Activated T-helper 2 cell treated with anti-CD3 and anti-CD28 coated beads, Interferon-gamma antibody, Interleukin-2, Interleukin-4, amounts not matched to agents 10 μg/mL and 5 μg/mL and 100 μg/mL, durations not matched to agents 14 hours and 24 hours and 36 hours (primary cell): ENCODE results near the gene TMA7. TPM values are rescaled to one million over a fixed set of nuclear protein-coding genes. Genes with fewer than 3 reads are reported as not detected.

Experiments used
- DNase-seq: peaks from one replicate; pipeline ENCODE4 v3.0.0; 2021; ENCODE audit warnings: low spot score
- H3K27ac Mint-ChIP-seq: one replicate; pipeline ENCODE4 v1.8.0; 2021; ENCODE audit warnings: mixed read lengths
- H3K27me3 Mint-ChIP-seq: one replicate; pipeline ENCODE4 v1.8.0; 2021; ENCODE audit warnings: low read depth, mixed read lengths
- H3K36me3 Mint-ChIP-seq: one replicate; pipeline ENCODE4 v1.8.0; 2021; ENCODE audit warnings: low read depth, mixed read lengths
- H3K4me1 Mint-ChIP-seq: one replicate; pipeline ENCODE4 v1.8.0; 2021; ENCODE audit warnings: low read depth, mixed read lengths
- H3K4me3 Mint-ChIP-seq: one replicate; pipeline ENCODE4 v1.8.0; 2021; ENCODE audit warnings: low read depth, mild to moderate bottlenecking, moderate library complexity, mixed read lengths
- H3K9me3 Mint-ChIP-seq: one replicate; pipeline ENCODE4 v1.8.0; 2021; ENCODE audit warnings: mixed read lengths
- intact Hi-C: fragments of 100-400 bp; cut with micrococcal nuclease; formaldehyde crosslinking; loops from one replicate; pipeline ENCODE4 v1.15.1; 2023
- total RNA-seq: library from RNA; stranded (reverse); gene quantifications from 2 replicates; pipeline ENCODE4 v1.2.3, GENCODE V29; 2022

TMA7 gene
- total RNA-seq, 1 donor from 2014 or later, result 289 TPM

GRCh38 chr3:48492461-48493202, 52.6 kb downstream of the TMA7 start:
- Mint-ChIP-seq H3K9me3 (no peaks in the 10 kb centered on the region), H3K4me1 (no peaks in the 10 kb centered on the region), H3K27me3 (no peaks in the 10 kb centered on the region), H3K36me3 (peaks cover 20% of the 10 kb centered on the region), H3K4me3 (no peak overlapping the region), H3K27ac (no peak overlapping the region)
- DNase-seq, result no peak
- intact Hi-C loops, result no loop called here

- Mint-ChIP-seq H3K9me3 (no peaks in the 10 kb centered on the region), H3K4me3 (no peak overlapping the region), H3K4me1 (no peaks in the 10 kb centered on the region), H3K27me3 (no peaks in the 10 kb centered on the region), H3K36me3 (peaks cover 25% of the 10 kb centered on the region), H3K27ac (no peak overlapping the region)
- DNase-seq, result no peak
- intact Hi-C loops, result no loop called here
Measured at GRCh38 chr3:48493203-48493501, 53.1 kb downstream of the TMA7 start.

Other genes starting within 250 kb of the TMA7 start
- not detected in 2 replicates for gene CAMP, start 216.8 kb upstream of the TMA7 start, total RNA-seq
- 40.2 and 42.8 TPM in 2 replicates for gene ZNF589, start 199.2 kb upstream of the TMA7 start, total RNA-seq
- 30.2 and 33.7 TPM in 2 replicates for gene NME6, start 138.9 kb upstream of the TMA7 start, total RNA-seq
- gene SPINK8, start 106.6 kb upstream of the TMA7 start, total RNA-seq, result not detected in 2 replicates
- 0.14 TPM in 1 of 2 replicates, not detected in the other for gene FBXW12, start 68.0 kb upstream of the TMA7 start, total RNA-seq
- gene PLXNB1, start 10.2 kb upstream of the TMA7 start, total RNA-seq, result 6.8 and 7.0 TPM in 2 replicates
- 22.2 and 23.7 TPM in 2 replicates for gene CCDC51, start 138 bp upstream of the TMA7 start, total RNA-seq
- gene ATRIP, start 6.5 kb downstream of the TMA7 start, total RNA-seq, result 16.9 and 17.5 TPM in 2 replicates
- gene SHISA5, start 63.9 kb downstream of the TMA7 start, total RNA-seq, result 65.6 and 69.5 TPM in 2 replicates
- gene PFKFB4, start 116.5 kb downstream of the TMA7 start, total RNA-seq, result 53.0 and 57.0 TPM in 2 replicates
- 0.11 TPM in 1 of 2 replicates, not detected in the other for gene UCN2, start 123.5 kb downstream of the TMA7 start, total RNA-seq
- gene COL7A1, start 155.1 kb downstream of the TMA7 start, total RNA-seq, result 1.9 and 2.4 TPM in 2 replicates
- gene UQCRC1, start 169.4 kb downstream of the TMA7 start, total RNA-seq, result 248 and 273 TPM in 2 replicates
- 0.80 and 0.87 TPM in 2 replicates for gene TMEM89, start 181.5 kb downstream of the TMA7 start, total RNA-seq
- 85.1 and 89.6 TPM in 2 replicates for gene SLC26A6, start 195.2 kb downstream of the TMA7 start, total RNA-seq
- 16.0 and 16.5 TPM in 2 replicates for gene CELSR3, start 222.6 kb downstream of the TMA7 start, total RNA-seq
- 49.8 and 51.4 TPM in 2 replicates for gene NCKIPSD, start 245.7 kb downstream of the TMA7 start, total RNA-seq